ENCODE data around the gene MYO6.

MYO6 gene

GRCh38 chr6:75947935-75948334 lies 198.9 kb downstream of the MYO6 start:
- no peak for DNase-seq (ENCODE audit: low read depth)

- DNase-seq (ENCODE audit: low read depth), result no peak
These were observed 203.1 kb downstream of the MYO6 start for GRCh38 chr6:75952128-75952527.

GRCh38 chr6:75963569-75963968 lies 214.5 kb downstream of the MYO6 start:
- DNase-seq (ENCODE audit: low read depth), result no peak

GRCh38 chr6:75968143-75968542 lies 219.1 kb downstream of the MYO6 start:
- no peak for DNase-seq (ENCODE audit: low read depth)

All from fibroblast of the conjunctiva (primary cell).